Natural killer cell treated with Interleukin-12 subunit alpha and Interleukin-12 subunit beta and Interleukin-15 and Interleukin-18, amount 100 ng/mL, for 72 hours (primary cell): ENCODE measurements around the gene DQX1. TPM values are rescaled to one million over a fixed set of nuclear protein-coding genes. Genes with fewer than 3 reads are reported as not detected.
A peak's percentile ranks its signal among the peaks of the same experiment; 100 is the strongest.

Experiments used
- ATAC-seq, 2 donors: fragments of 150-1000 bp; cut with Tn5 transposase in 1 of 2; sonication (Bioruptor Pico), chemical (Tn5 transposase) in 1 of 2; 2 replicates each; pipeline ENCODE4 v1.10.0; 2021
- DNase-seq: peaks from one replicate; pipeline ENCODE4 v3.0.0; 2022; ENCODE audit warnings: low spot score
- H3K27ac Mint-ChIP-seq, 2 donors: 1 replicate in 1 of 2; 2 replicates in 1 of 2; pipeline ENCODE4 v1.8.0; 2022; ENCODE audit warnings: mixed read lengths in 2 of 2, mild to moderate bottlenecking in 1 of 2, moderate library complexity in 1 of 2
- H3K27me3 Mint-ChIP-seq, 2 donors: 1 replicate in 1 of 2; 2 replicates in 1 of 2; pipeline ENCODE4 v1.8.0; 2022; ENCODE audit warnings: mixed read lengths in 2 of 2
- H3K36me3 Mint-ChIP-seq: one replicate; pipeline ENCODE4 v1.8.0; 2022; ENCODE audit warnings: mixed read lengths
- H3K4me1 Mint-ChIP-seq, 2 donors: 1 replicate in 1 of 2; 2 replicates in 1 of 2; pipeline ENCODE4 v1.8.0; 2022; ENCODE audit warnings: low read depth in 2 of 2, mixed read lengths in 2 of 2, mild to moderate bottlenecking in 1 of 2
- H3K4me3 Mint-ChIP-seq: one replicate; pipeline ENCODE4 v1.8.0; 2022; ENCODE audit warnings: mixed read lengths
- H3K9me3 Mint-ChIP-seq: 2 replicates; pipeline ENCODE4 v1.8.0; 2022; ENCODE audit warnings: mixed read lengths
- total RNA-seq, 2 donors: library from RNA; stranded (reverse); gene quantifications; one replicate each; pipeline ENCODE4 v1.2.3, GENCODE V29; 2022

Gene DQX1
- total RNA-seq, 2 donors from 2014 or later, result 0.55 to 1.0 TPM

- Mint-ChIP-seq H3K4me1 (peaks cover 0 to 17% of the 10 kb centered on the region in 2 donors), H3K36me3 (no peaks in the 10 kb centered on the region), H3K27ac (peak overlapping the region in 1 of 2 donors; percentile 53), H3K27me3 (peaks cover 17 to 22% of the 10 kb centered on the region in 2 donors), H3K4me3 (no peak overlapping the region), H3K9me3 (no peaks in the 10 kb centered on the region)
- DNase-seq (no peak), ATAC-seq (peak in 1 of 2 donors; percentile 7)
Observed at GRCh38 chr2:74560591-74560990, 34.6 kb upstream of the DQX1 start.

- ATAC-seq (no peak), DNase-seq (no peak)
- no peak overlapping the region for H3K27ac Mint-ChIP-seq
- peaks cover 15 to 22% of the 10 kb centered on the region in 2 donors for H3K27me3 Mint-ChIP-seq
- H3K36me3 Mint-ChIP-seq, result no peaks in the 10 kb centered on the region
- peaks cover 0 to 17% of the 10 kb centered on the region in 2 donors for H3K4me1 Mint-ChIP-seq
- H3K4me3 Mint-ChIP-seq, result no peak overlapping the region
- no peaks in the 10 kb centered on the region for H3K9me3 Mint-ChIP-seq
Observed at GRCh38 chr2:74559912-74560311, 33.9 kb upstream of the DQX1 start.

- Mint-ChIP-seq H3K36me3 (no peaks in the 10 kb centered on the region), H3K4me3 (no peak overlapping the region), H3K4me1 (peaks cover 0 to 19% of the 10 kb centered on the region in 2 donors), H3K27me3 (peaks cover 14 to 15% of the 10 kb centered on the region in 2 donors), H3K27ac (no peak overlapping the region), H3K9me3 (no peaks in the 10 kb centered on the region)
- ATAC-seq (no peak), DNase-seq (no peak)
Observed at GRCh38 chr2:74558284-74559230, 32.5 kb upstream of the DQX1 start.

- peaks cover 12 to 26% of the 10 kb centered on the region in 2 donors for H3K4me1 Mint-ChIP-seq
- no peak for ATAC-seq
- no peak overlapping the region for H3K4me3 Mint-ChIP-seq
- no peak overlapping the region for H3K27ac Mint-ChIP-seq
- H3K27me3 Mint-ChIP-seq, result peaks cover 6 to 11% of the 10 kb centered on the region in 2 donors
- no peaks in the 10 kb centered on the region for H3K36me3 Mint-ChIP-seq
- no peak for DNase-seq
- H3K9me3 Mint-ChIP-seq, result no peaks in the 10 kb centered on the region
Observed at GRCh38 chr2:74556831-74557370, 30.9 kb upstream of the DQX1 start.

DNA sequence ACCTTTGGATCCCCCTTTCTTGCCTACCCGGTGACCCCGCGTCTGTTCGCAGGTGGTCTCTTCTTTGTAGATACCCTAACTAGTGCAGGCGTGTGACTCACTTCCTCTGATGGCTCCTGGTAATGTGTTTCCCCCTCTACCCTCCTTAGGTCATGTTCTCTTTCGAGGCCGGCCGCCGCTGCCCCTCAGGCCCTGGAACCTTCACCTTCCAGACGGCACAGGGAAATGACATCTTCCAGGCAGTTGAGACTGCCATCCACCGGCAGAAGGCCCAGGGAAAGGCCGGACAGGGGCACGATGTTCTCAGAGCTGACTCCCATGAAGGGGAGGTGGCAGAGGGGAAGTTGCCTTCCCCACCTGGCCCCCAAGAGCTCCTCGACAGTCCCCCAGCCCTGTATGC is 30.1 kb upstream of the DQX1 start:
- Mint-ChIP-seq H3K27me3 (peaks cover 7 to 8% of the 10 kb centered on the region in 2 donors), H3K4me1 (peaks cover 12 to 24% of the 10 kb centered on the region in 2 donors)

GRCh38 chr2:74555610-74556103 is 29.6 kb upstream of the DQX1 start:
- peak overlapping the region; percentile 88 for H3K4me3 Mint-ChIP-seq
- peak overlapping the region; percentile 68 to 87 for H3K27ac Mint-ChIP-seq
- no peaks in the 10 kb centered on the region for H3K9me3 Mint-ChIP-seq
- DNase-seq (no peak), ATAC-seq (no peak)
- H3K36me3 Mint-ChIP-seq, result no peaks in the 10 kb centered on the region
- peaks cover 12 to 23% of the 10 kb centered on the region in 2 donors for H3K4me1 Mint-ChIP-seq
- peaks cover 8 to 9% of the 10 kb centered on the region in 2 donors for H3K27me3 Mint-ChIP-seq

More for the DNA sequence above, 30.1 kb upstream of the DQX1 start:
- DNase-seq (no peak), ATAC-seq (no peak)
- Mint-ChIP-seq H3K4me3 (peak overlapping the region; percentile 88), H3K36me3 (no peaks in the 10 kb centered on the region), H3K9me3 (no peaks in the 10 kb centered on the region), H3K27ac (no peak overlapping the region)

GRCh38 chr2:74554820-74555531 is 28.9 kb upstream of the DQX1 start:
- H3K4me1 Mint-ChIP-seq, result peaks cover 12 to 16% of the 10 kb centered on the region in 2 donors
- peaks cover 10 to 13% of the 10 kb centered on the region in 2 donors for H3K27me3 Mint-ChIP-seq
- H3K4me3 Mint-ChIP-seq, result peak overlapping the region; percentile 88
- ATAC-seq (peak; percentile 66 to 72), DNase-seq (peak; percentile 69)
- H3K27ac Mint-ChIP-seq, result peak overlapping the region; percentile 68 to 87
- no peaks in the 10 kb centered on the region for H3K36me3 Mint-ChIP-seq
- H3K9me3 Mint-ChIP-seq, result no peaks in the 10 kb centered on the region

GRCh38 chr2:74553892-74554819 is 28.1 kb upstream of the DQX1 start, which contains the start of the genes DOK1 and LOXL3:
DOK1 (plus strand) TSS chr2:74554720; CDS start chr2:74554755, 35 bp downstream.
LOXL3 (minus strand) TSS chr2:74553942; CDS start chr2:74552634, 1,308 bp downstream.
- Mint-ChIP-seq H3K36me3 (no peaks in the 10 kb centered on the region), H3K27ac (peak within 1 kb of the TSS; percentile 68 to 87), H3K9me3 (no peaks in the 10 kb centered on the region), H3K4me1 (peaks cover 12 to 19% of the 10 kb centered on the region in 2 donors), H3K27me3 (peaks cover 13 to 16% of the 10 kb centered on the region in 2 donors), H3K4me3 (peak within 1 kb of the TSS; percentile 88)
- DNase-seq (peak; percentile 89), ATAC-seq (peak; percentile 86 to 92)

DNA sequence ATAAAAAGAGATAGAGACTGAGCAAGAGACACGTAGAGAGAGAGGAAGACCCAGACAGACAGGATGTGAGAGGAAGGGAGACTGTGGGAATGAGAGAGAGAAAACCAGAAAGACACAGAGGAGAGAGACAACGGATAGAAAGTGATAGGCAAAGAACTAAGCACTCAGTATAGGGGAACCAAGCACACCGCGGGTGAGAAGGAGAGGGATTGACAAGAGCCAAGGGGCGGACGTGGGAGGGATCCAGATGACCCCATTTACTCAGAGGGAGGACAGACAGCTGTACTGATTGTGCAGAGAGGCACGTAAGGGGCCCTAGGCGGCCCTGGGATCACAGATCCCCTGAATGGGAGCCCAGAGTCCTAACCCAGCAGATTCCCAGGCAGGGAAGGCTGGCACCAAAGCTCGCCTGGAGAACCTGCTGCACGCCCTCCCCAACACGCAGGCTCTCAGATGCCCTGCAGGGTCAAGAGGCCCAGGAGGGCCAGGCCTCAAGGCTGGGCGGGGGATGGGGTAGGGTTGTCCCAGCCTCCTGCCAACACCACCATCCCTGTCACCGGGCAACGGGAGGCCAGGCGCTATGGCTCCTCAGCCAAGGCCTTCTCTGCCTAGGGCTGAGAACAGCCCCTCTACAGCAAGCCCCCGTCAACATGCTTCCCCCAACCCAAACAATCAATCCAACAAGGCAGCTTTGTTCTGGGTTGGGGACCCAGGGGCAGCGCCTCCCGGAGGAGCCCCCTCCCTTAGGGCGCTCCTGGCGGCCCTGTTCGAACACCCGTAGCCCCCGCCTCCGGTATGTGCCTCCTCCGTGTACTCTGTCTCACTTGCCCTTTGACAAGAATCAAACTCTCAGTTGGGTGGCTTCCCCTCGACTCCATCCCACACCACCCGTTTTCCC is 27.1 kb upstream of the DQX1 start:
- peak overlapping the region; percentile 66 for H3K4me3 Mint-ChIP-seq
- peaks cover 12 to 19% of the 10 kb centered on the region in 2 donors for H3K4me1 Mint-ChIP-seq
- no peaks in the 10 kb centered on the region for H3K9me3 Mint-ChIP-seq
- DNase-seq (no peak), ATAC-seq (no peak)
- H3K27me3 Mint-ChIP-seq, result peaks cover 17 to 21% of the 10 kb centered on the region in 2 donors
- H3K36me3 Mint-ChIP-seq, result no peaks in the 10 kb centered on the region
- H3K27ac Mint-ChIP-seq, result peak overlapping the region; percentile 41 to 87

- Mint-ChIP-seq H3K27me3 (peaks cover 22 to 30% of the 10 kb centered on the region in 2 donors), H3K4me3 (peak overlapping the region; percentile 66), H3K4me1 (peaks cover 12 to 19% of the 10 kb centered on the region in 2 donors), H3K9me3 (no peaks in the 10 kb centered on the region), H3K27ac (peak overlapping the region; percentile 24 to 41), H3K36me3 (no peaks in the 10 kb centered on the region)
- DNase-seq (no peak), ATAC-seq (no peak)
Observed at GRCh38 chr2:74551942-74552913, 26.2 kb upstream of the DQX1 start.

DNA sequence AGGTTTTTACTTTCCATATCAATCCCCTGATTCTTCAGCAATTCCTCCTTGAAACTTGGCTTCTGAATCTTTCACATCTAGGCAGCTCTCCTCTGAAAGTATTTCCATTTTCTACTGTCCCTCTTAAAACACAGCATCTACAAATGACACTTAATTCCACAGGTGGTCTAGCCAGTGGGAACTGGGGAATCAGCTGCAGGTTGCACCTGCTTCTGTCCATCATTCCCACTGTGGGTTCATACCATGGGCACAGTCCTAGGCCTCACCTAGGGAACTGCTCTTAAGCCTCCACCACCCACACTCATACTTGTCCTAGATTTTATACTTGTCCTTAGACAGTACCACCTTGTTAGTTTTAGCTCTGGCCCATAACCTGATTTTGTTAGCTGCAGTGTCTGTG is 25.5 kb upstream of the DQX1 start:
- no peak for ATAC-seq
- no peaks in the 10 kb centered on the region for H3K36me3 Mint-ChIP-seq
- H3K4me3 Mint-ChIP-seq, result no peak overlapping the region
- H3K9me3 Mint-ChIP-seq, result no peaks in the 10 kb centered on the region
- H3K27me3 Mint-ChIP-seq, result peaks cover 24 to 35% of the 10 kb centered on the region in 2 donors
- no peak overlapping the region for H3K27ac Mint-ChIP-seq
- peaks cover 12 to 19% of the 10 kb centered on the region in 2 donors for H3K4me1 Mint-ChIP-seq
- DNase-seq, result peak; percentile 28
